Uterus (tissue), 2 donors: ENCODE measurements around the gene PSME3IP1.

ENCODE experiments used
- CTCF ChIP-seq, 4 experiments: fragments of 200-600 bp in 2 of 4; fragments of 450-650 bp in 2 of 4; sonication (generic) in 2 of 4; IDR thresholded peaks; one replicate each; pipeline ENCODE4 v1.5.1; 2016 to 2019; ENCODE audit warnings: antibody characterized with exemption in 4 of 4, mild to moderate bottlenecking in 2 of 4, moderate library complexity in 1 of 4
- POLR2A ChIP-seq, 2 donors: fragments of 450-650 bp; IDR thresholded peaks; one replicate each; pipeline ENCODE4 v1.6.1; 2016; ENCODE audit warnings: antibody characterized with exemption in 2 of 2, mild to moderate bottlenecking in 1 of 2, moderate library complexity in 1 of 2

GRCh38 chr16:57194512-57194911 is 8.7 kb upstream of the PSME3IP1 start:
- TF ChIP-seq CTCF (IDR thresholded peaks at IDR 0.05) (no peak), POLR2A (IDR thresholded peaks at IDR 0.05) (no peak)
